Stimulated activated CD4-positive, alpha-beta T cell treated with anti-CD3 and anti-CD28 coated beads, Interleukin-2, amount 100 ng/mL, for 24 hours (primary cell): Measurements from ENCODE around the gene CD8B2.
"Not testable (repeated sequence)": the region's sequence is repeated elsewhere in the genome, so short reads cannot be mapped to it uniquely, and the experiment has no call there.

Experiments used
- DNase-seq, 2 donors: peaks; one replicate each; pipeline ENCODE4 v3.0.0-alpha.2; 2020

The CD8B2 gene

GRCh38 chr2:106486551-106487385 is at the start of gene CD8B2:
CD8B2 (plus strand) TSS chr2:106487364; CDS start chr2:106487427, 63 bp downstream.
- DNase-seq, result not testable (repeated sequence)

- peak in 1 of 2 donors; percentile 3 for DNase-seq
Observed at GRCh38 chr2:106461882-106462281, 25.3 kb upstream of the CD8B2 start.

- DNase-seq, result not testable (repeated sequence)
Observed at GRCh38 chr2:106467516-106467915, 19.6 kb upstream of the CD8B2 start.

DNA sequence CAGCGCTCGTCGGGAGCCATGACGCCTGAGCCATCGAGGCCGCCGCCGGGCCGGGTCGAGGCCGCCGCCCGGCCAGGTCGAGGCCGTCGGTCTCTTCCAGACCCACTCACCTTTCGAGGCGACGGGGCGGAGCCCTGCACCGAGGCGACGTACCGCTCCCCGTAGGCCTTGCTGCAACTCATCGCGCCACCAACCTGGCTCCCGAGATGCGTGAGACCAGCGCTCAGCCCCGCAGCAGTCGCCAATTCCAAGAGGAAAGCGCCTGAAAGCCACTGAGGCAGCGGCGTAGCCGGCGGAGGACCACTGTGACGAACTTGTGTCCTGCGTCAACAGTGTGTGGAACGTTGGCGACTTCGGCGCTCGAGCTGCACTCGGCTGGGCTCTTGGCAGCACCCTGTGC is 19.1 kb upstream of the CD8B2 start, which contains the start of gene RGPD3:
Gene RGPD3 (minus strand): TSS at position 307 of the 400 bp plus-strand sequence. CDS start 125 bp downstream, at position 182.
- not testable (repeated sequence) for DNase-seq

- DNase-seq, result peak; percentile 46 to 65
Observed at GRCh38 chr2:106470658-106471057, 16.5 kb upstream of the CD8B2 start.

- not testable (repeated sequence) for DNase-seq
Observed at GRCh38 chr2:106477647-106478046, 9.5 kb upstream of the CD8B2 start.

DNA sequence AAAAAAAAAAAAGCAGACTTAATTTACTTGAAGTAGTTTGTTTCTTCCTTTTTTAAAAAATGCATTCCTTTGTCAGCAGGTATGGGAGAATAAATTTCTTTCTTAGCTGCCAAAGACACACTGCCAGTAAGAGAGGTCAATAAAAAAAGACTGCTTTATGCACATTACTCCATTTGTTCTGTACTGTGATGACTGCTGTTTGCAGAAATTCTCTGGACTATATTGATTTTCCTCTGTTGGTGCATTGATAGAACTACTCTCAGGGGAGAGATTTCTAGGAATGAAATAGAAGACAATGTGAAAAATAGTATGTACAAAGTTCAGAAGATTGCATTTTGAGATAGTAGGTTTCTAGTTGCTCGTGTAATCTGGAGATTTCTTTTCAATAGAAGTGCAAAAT is 7.6 kb upstream of the CD8B2 start:
- not testable (repeated sequence) for DNase-seq

DNA sequence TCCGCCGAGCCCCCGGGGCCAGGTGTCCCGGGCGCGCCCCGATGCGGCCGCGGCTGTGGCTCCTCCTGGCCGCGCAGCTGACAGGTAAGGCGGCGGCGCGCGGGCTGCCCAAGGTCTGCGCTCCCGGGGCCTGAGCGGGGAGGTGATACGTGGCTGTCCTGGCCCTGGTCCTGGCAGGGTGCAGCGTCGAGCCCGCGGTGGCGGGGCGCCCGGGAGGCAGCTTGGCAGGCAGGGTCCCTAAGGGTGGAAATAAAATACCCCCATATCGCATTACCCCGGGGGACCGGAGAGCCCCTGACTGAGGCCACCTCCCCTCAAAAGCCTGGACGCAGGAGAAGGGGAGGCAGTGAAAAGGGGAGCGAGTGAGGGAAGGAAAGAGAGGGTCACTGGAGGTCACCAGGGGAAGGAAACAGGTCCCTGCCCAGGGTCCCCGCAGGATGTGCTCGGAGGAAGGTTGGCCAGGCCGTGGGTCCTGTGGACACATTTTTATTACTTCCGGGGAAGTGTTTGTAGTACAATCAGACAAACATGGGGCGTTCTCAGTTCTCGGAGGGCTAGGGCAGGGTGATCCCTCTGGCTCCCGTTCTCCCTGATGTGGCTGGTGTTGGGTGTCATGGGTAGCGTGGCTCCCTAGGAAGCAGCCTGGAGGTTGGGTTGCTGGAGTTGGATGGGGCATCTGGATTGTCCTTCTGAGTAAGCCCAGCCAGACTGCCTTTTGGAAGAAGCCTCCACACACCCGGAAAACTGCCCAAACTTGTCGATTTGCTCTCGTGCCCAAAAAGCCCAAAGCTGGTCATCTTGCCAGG is 425 bp downstream of the CD8B2 start:
- not testable (repeated sequence) for DNase-seq

GRCh38 chr2:106489701-106490100 is 2.5 kb downstream of the CD8B2 start:
- not testable (repeated sequence) for DNase-seq

GRCh38 chr2:106492399-106492798 is 5.2 kb downstream of the CD8B2 start:
- DNase-seq, result not testable (repeated sequence)

DNA sequence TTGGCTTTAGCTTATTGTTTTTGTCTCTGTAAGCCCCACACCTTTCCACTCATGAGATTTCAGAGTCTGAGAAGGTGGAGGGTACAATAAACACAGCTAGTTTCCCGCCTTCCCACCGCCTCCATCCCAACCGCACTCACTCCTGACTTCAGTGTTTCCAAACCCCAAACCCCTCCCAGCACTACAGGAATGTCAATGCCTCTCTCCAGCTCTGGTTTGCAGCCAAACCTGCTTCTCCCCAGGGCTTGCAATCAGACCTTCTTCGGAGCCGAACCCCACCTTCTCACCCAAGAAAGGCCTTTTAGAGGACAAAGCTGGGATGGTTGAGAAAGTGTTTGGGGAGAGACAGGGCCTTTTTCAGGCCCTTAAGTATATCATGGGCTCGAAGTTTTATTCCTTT is 5.7 kb downstream of the CD8B2 start:
- not testable (repeated sequence) for DNase-seq

- DNase-seq, result not testable (repeated sequence)
Observed at GRCh38 chr2:106498549-106498948, 11.4 kb downstream of the CD8B2 start.

DNA sequence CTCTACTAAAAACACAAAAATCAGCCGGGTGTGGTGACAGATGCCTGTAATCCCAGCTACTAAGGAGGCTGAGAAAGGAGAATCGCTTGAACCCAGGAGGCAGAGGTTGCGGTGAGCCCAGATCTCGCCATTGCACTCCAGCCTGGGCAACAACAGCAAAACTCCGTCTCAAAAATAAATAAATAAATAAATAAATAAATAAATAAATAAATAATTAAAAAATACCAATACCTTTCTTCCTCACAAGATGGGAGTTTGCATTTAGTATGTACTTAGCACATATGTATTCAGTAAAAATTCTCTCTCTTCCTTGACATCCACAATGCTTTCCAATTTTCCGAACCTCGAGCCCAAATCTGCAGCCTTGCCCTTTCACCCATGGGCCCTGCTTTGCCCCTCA is 13.2 kb downstream of the CD8B2 start:
- not testable (repeated sequence) for DNase-seq

DNA sequence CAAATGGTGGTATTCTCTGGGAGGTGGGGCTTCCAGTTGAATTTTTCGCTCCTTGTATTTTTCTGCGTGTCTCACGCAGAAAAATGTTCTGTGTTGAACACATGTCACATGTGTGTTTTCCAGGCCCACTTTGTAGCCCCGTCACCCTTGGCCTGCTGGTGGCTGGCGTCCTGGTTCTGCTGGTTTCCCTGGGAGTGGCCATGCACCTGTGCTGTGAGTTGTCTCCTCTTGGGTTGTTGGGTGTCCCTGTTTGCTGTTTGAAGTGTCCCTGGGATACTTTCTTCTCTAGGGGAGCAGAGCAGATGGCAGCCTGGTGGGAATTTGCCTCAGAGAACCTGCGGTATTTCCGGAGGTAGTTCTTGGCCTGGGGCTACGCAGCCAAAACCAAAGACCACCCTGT is 15.2 kb downstream of the CD8B2 start:
- not testable (repeated sequence) for DNase-seq

DNA sequence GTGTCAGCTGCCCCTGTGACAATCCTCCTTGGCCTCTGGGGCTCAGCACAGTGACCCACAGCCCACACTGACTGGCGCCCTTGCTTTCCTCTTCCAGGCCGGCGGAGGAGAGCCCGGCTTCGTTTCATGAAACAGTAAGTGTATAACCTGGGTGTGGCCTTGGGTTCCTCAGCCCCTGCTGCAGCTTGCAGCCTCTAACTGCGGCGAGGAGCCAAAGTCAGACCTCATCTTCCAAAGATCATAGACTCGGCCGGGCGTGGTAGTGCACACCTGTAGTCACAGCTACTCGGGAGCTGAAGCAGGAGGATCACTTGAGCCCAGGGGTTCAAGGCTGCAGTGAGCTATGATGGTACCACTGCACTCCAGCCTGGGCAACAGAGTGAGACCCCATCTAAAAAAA is 17.0 kb downstream of the CD8B2 start:
- DNase-seq, result not testable (repeated sequence)

GRCh38 chr2:106504787-106505186 is 17.6 kb downstream of the CD8B2 start:
- DNase-seq, result not testable (repeated sequence)

GRCh38 chr2:106506002-106506687 is 19.0 kb downstream of the CD8B2 start:
- DNase-seq, result not testable (repeated sequence)

GRCh38 chr2:106508660-106509373 is 21.7 kb downstream of the CD8B2 start:
- not testable (repeated sequence) for DNase-seq

DNA sequence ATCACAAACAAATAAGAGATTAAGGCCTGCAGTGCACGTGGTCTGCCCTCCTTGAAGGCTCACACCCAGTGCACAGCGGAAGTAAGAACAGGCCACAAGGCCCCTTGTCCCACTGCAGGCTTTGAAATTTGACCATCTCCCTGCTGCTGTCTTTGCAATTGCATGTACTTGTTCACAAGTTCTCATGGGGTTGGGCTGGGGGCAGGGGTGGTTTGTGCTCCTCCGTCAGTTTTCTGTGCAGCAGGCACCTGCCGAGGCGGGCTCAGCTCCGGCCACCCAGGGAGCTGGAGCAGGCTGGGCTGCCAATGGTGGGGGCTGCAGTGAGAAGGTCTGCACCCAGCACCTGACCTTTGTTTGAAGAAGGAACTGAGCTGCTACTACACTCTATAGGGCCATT is 22.2 kb downstream of the CD8B2 start:
- not testable (repeated sequence) for DNase-seq

GRCh38 chr2:106510791-106511190 is 23.6 kb downstream of the CD8B2 start:
- DNase-seq, result not testable (repeated sequence)

- DNase-seq, result peak; percentile 30 to 53
Observed at GRCh38 chr2:106511476-106511901, 24.3 kb downstream of the CD8B2 start.

DNA sequence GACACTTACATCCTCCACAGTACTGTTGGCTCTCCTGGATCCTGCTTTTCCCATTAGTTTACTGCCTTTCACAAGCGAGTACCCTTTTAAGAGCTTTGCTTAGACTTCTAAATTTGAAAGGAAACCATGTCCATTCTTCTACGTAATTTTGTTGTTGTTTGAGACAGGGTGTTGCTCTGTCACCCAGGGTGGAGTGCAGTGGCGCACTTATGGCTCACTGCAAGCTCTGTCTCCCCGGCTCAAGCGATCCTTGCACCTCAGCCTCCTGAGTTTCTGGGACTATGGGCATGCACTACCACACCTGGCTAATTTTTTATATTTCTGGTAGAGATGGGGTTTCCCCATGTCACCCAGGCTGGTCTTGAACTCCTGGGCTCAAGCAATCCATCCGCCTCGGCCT is 24.8 kb downstream of the CD8B2 start:
- not testable (repeated sequence) for DNase-seq
